GM10266 (cell line): ENCODE data around the gene C1QTNF1.
A peak's percentile ranks its signal among the peaks of the same experiment; 100 is the strongest.

Source experiments
- DNase-seq: peaks from one replicate; pipeline ENCODE4 v3.0.0; 2012; ENCODE audit errors: extremely low spot score
- CTCF ChIP-seq: IDR thresholded peaks from 2 replicates; pipeline ENCODE4 v1.5.1; 2012; ENCODE audit warnings: mild to moderate bottlenecking, low read depth; ENCODE audit not compliant: control insufficient read depth, insufficient read depth; ENCODE audit errors: missing control alignments

The C1QTNF1 gene

GRCh38 chr17:79008666-79009387, 15.1 kb upstream of the C1QTNF1 start:
- TF ChIP-seq CTCF = no peak
- no peak for DNase-seq

DNA sequence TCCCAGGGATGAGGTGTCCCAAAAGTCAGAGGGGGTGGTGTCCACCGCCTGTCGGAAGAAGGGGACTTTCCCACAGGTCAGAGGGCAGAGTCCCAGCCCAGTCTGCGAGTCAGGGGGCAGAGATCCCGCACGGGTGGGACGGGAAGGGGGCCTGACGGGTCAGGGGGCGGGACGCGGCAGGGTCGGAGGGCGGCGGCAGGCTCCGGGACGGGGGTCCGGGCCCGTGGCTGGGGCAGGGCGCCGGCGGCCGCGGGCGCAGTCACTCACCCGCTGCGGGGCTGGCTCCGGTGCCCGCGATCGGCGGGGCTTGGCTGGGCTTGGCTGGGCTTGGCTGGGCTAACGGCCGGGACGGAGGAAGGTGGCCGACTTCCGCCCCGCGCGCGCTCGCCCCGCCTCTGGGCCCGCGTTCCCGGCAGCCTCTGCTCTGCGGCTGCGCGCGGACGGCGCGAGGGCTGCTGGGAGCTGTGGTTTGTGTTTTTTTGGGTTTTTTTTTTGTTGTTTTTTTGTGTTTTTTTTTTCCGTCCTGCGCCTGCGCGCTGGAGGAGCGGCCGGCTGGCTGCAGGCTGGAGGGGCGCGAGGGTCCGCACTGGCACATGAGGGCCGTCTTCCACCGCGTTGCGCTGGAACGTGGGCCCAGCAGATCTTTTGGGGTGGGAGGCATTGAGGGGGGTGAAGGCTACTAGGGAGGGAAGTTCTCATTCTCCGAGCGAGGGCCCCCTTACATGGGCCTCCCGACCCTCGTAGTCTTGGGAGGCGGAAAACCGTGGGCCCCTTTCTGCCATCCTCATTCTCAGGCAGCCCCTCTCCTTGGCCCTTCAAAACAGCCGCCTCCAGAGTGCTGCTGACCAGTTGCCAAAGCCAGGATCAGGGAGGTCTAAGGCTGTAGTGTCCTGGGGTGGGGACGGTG, 14.3 kb upstream of the C1QTNF1 start, which contains the start of gene CANT1:
CANT1 (minus strand) TSS at position 368 of the 907 bp plus-strand sequence. CDS start 12,142 bp downstream, outside the sequence.
- peak; percentile 99 for DNase-seq
- no peak for TF ChIP-seq CTCF

GRCh38 chr17:79010304-79010646, 13.7 kb upstream of the C1QTNF1 start:
- DNase-seq = no peak
- no peak for TF ChIP-seq CTCF

- DNase-seq = no peak
- TF ChIP-seq CTCF = no peak
Observed at GRCh38 chr17:79011451-79012147, 12.4 kb upstream of the C1QTNF1 start.

- no peak for DNase-seq
- TF ChIP-seq CTCF = no peak
Observed at GRCh38 chr17:79012563-79013134, 11.3 kb upstream of the C1QTNF1 start.

GRCh38 chr17:79014158-79014758, 9.7 kb upstream of the C1QTNF1 start:
- no peak for DNase-seq

More at GRCh38 chr17:79014158-79014758, 9.7 kb upstream of the C1QTNF1 start:
- TF ChIP-seq CTCF = no peak
